ENCODE data around the gene PTPRJ.

Gene PTPRJ

GRCh38 chr11:48033918-48034341 is 53.6 kb downstream of the PTPRJ start:
- DNase-seq (ENCODE audit: low read depth), result no peak
- no peak overlapping the region for H3K4me3 ChIP-seq (ENCODE audit: low read length)
- TF ChIP-seq, protein P1, sequence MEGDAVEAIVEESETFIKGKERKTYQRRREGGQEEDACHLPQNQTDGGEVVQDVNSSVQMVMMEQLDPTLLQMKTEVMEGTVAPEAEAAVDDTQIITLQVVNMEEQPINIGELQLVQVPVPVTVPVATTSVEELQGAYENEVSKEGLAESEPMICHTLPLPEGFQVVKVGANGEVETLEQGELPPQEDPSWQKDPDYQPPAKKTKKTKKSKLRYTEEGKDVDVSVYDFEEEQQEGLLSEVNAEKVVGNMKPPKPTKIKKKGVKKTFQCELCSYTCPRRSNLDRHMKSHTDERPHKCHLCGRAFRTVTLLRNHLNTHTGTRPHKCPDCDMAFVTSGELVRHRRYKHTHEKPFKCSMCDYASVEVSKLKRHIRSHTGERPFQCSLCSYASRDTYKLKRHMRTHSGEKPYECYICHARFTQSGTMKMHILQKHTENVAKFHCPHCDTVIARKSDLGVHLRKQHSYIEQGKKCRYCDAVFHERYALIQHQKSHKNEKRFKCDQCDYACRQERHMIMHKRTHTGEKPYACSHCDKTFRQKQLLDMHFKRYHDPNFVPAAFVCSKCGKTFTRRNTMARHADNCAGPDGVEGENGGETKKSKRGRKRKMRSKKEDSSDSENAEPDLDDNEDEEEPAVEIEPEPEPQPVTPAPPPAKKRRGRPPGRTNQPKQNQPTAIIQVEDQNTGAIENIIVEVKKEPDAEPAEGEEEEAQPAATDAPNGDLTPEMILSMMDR (conservative IDR thresholded peaks at IDR 0.05; ENCODE audit: low read length), result no peak

DNA sequence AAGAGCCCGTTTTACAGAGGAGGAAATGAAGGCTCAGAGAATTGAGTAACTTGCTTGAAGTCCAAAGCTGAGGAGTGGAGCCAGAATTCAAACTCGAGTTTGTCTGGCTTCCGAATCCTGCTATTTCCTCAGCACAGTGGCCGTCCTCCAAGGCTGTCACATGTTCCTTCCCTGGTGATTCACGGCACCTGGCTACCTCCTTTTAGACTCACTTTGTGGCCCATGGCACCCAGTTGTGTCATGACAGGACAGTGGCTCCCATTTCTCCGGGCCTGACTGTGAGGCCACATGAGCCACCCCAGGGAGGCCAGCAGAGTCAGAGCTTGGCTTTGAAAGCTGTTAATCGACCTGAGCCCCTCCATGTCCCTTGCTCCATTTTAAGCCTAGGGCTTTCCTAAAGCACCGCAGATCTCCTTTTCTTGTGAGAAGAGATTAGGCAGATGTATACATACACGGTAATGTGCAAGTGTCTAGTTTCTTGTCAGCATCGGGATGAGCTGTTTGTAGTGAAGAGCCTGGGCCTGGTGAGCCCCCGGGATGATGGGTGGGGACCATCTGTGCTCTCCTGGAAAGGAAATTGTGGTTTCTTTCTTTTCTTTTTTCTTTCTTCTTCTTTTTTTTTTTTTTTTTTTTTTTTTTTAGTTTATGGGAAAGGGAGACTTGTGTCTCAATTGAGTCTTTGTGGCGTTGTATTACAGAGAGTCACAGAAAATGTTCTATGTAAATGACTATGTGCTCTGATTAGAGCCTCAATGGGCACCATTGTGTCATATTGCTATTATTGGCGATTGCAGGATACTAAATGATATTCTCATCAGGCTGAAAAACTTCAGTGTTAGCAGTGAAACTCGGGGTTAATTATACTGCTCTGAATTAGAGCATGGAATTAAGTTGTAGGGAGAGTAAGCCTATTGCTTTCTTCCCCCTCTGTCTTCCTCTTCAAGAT is 54.8 kb downstream of the PTPRJ start:
- H3K4me3 ChIP-seq (ENCODE audit: low read length), result no peak overlapping the region
- TF ChIP-seq, protein P1 (conservative IDR thresholded peaks at IDR 0.05; ENCODE audit: low read length), result no peak
- DNase-seq (ENCODE audit: low read depth), result peak; percentile 45

DNA sequence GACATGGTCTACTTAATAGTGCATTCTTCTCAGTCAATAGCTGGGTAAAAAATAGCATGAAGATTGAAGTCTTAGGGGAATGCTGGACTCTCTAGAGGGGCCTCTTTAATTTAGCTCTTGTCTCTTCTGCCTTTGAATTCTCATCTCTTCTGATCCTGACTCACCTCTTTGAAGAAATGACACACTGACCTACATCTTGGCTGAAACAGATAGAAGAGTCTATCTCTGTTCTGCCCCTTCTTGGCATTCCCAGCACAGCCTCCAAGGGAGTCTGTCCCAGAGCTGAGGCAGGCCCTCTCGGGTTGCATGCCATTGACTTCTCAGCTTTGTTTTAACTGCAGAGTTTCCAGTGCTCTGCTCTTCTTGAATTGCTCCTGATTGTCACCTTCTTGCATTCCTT is 55.7 kb downstream of the PTPRJ start:
- TF ChIP-seq, protein P1 (conservative IDR thresholded peaks at IDR 0.05; ENCODE audit: low read length), result no peak
- DNase-seq (ENCODE audit: low read depth), result no peak
- no peak overlapping the region for H3K4me3 ChIP-seq (ENCODE audit: low read length)

DNA sequence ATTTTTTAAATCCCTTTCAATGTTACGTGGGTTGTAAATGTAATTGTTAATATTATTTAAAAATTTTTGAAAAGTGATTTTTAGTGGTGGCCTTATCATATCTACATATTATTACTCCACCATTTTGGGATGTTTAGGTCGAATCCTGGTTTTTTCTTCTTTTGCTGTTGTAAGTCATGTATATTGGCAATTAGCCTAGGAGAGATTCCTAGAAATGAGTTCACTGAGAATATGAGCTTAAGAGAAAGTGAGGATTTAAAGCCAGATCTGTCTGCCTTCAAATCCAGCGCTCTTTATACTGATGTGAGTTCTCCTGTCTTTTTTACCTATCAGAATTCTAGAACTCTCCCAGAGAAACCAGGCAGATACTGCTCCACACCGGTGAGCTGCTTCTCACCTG is 56.1 kb downstream of the PTPRJ start:
- DNase-seq (ENCODE audit: low read depth), result peak; percentile 46
- TF ChIP-seq, protein P1 (conservative IDR thresholded peaks at IDR 0.05; ENCODE audit: low read length), result no peak

GRCh38 chr11:48037709-48038468 is 57.5 kb downstream of the PTPRJ start:
- no peak overlapping the region for H3K4me3 ChIP-seq (ENCODE audit: low read length)
- no peak for DNase-seq (ENCODE audit: low read depth)
- TF ChIP-seq, protein P1 (conservative IDR thresholded peaks at IDR 0.05; ENCODE audit: low read length), result no peak

More for the DNA sequence above, 56.1 kb downstream of the PTPRJ start:
- H3K4me3 ChIP-seq (ENCODE audit: low read length), result no peak overlapping the region

GRCh38 chr11:48040830-48041444 is 60.6 kb downstream of the PTPRJ start:
- TF ChIP-seq, protein P1 (conservative IDR thresholded peaks at IDR 0.05; ENCODE audit: low read length), result no peak
- DNase-seq (ENCODE audit: low read depth), result no peak
- no peak overlapping the region for H3K4me3 ChIP-seq (ENCODE audit: low read length)

Measured in AG10803 (cell line).